GM21390 (cell line): ENCODE measurements around the gene MEIS2.

Experiments used
- ATAC-seq: cut with Tn5 transposase; IDR thresholded peaks from one replicate; pipeline ENCODE4 v1.9.1; 2021; ENCODE audit not compliant: unreplicated experiment

The MEIS2 gene

GRCh38 chr15:36904715-36905114, 195.6 kb downstream of the MEIS2 start:
- ATAC-seq = no peak

- ATAC-seq = no peak
Observed at GRCh38 chr15:36903922-36904556, 196.3 kb downstream of the MEIS2 start.

GRCh38 chr15:36903195-36903594, 197.2 kb downstream of the MEIS2 start:
- no peak for ATAC-seq

GRCh38 chr15:36901012-36901411, 199.3 kb downstream of the MEIS2 start:
- no peak for ATAC-seq

- no peak for ATAC-seq
Observed at GRCh38 chr15:36899696-36900095, 200.7 kb downstream of the MEIS2 start.

GRCh38 chr15:36898536-36899126, 201.7 kb downstream of the MEIS2 start:
- ATAC-seq = no peak

- no peak for ATAC-seq
Observed at GRCh38 chr15:36897834-36898233, 202.5 kb downstream of the MEIS2 start.

- no peak for ATAC-seq
Observed at GRCh38 chr15:36896949-36897348, 203.4 kb downstream of the MEIS2 start.

- ATAC-seq = no peak
Observed at GRCh38 chr15:36894075-36894474, 206.3 kb downstream of the MEIS2 start.

GRCh38 chr15:36893276-36893675, 207.1 kb downstream of the MEIS2 start:
- no peak for ATAC-seq

- no peak for ATAC-seq
Observed at GRCh38 chr15:36888011-36888992, 212.0 kb downstream of the MEIS2 start.

GRCh38 chr15:36887214-36887961, 213.0 kb downstream of the MEIS2 start:
- no peak for ATAC-seq

- no peak for ATAC-seq
Observed at GRCh38 chr15:36886701-36887100, 213.6 kb downstream of the MEIS2 start.

- ATAC-seq = no peak
Observed at GRCh38 chr15:36886191-36886590, 214.2 kb downstream of the MEIS2 start.

- no peak for ATAC-seq
Observed at GRCh38 chr15:36885771-36886170, 214.6 kb downstream of the MEIS2 start.

- ATAC-seq = no peak
Observed at GRCh38 chr15:36884936-36885635, 215.3 kb downstream of the MEIS2 start.

- ATAC-seq = no peak
Observed at GRCh38 chr15:36884518-36884875, 215.9 kb downstream of the MEIS2 start.

GRCh38 chr15:36883713-36884517, 216.4 kb downstream of the MEIS2 start:
- ATAC-seq = peak; percentile 78

GRCh38 chr15:36882487-36883131, 217.7 kb downstream of the MEIS2 start:
- no peak for ATAC-seq
